SHP77 treated with DMSO at 0.1 percent for 48 hours (cell line): Measurements from ENCODE around the gene RBM20.
"Not testable (repeated sequence)": the region's sequence is repeated elsewhere in the genome, so short reads cannot be mapped to it uniquely, and the experiment has no call there.

Source experiments
- DNase-seq: peaks from one replicate; lab custom pipeline; 2025; lab: John Stamatoyannopoulos, UW

RBM20 gene

GRCh38 chr10:110852947-110853346 lies 208.8 kb downstream of the RBM20 start:
- DNase-seq, result no peak

GRCh38 chr10:110853921-110854605 lies 209.9 kb downstream of the RBM20 start:
- DNase-seq, result no peak

- peak; percentile 39 for DNase-seq
These were observed 213.4 kb downstream of the RBM20 start for GRCh38 chr10:110857265-110858171.

- no peak for DNase-seq
These were observed 214.3 kb downstream of the RBM20 start for GRCh38 chr10:110858297-110858934.

DNA sequence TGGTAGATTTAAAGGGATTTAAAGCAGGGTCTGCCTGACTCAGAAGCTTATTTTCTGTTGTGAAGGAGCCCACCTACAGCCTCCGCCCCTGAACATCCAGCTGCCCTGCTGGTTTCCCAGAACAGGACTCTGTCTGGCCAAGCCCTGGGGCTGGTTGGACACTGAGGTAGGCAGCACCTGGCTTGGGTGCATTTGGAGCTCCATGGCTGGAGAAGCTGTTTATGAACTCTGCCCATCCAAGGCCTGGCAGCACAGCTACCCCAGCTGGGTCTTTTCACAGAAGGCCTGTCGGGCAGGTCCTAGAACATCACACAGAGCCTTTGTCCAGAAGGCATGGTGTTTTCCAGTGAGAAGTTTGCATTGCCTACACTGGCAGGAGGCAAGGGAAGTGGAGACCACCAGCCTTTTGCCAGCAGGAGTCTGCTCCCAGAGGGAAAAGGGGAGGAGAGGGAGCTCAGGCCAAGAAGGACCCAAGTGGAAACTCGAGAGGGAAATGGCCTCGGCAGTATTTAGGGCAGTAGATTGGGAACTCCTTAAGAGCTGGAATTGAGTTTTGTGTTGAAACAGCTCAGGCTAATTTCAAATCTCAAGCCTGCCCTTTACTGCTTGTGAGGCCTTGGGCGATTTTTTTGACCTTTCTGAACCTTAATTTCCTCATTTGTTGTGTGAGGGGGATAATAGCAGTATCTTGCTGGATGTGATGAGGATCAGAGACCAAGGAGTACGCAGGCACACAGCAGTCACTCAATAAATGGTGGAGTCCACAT lies 215.3 kb downstream of the RBM20 start:
- no peak for DNase-seq

DNA sequence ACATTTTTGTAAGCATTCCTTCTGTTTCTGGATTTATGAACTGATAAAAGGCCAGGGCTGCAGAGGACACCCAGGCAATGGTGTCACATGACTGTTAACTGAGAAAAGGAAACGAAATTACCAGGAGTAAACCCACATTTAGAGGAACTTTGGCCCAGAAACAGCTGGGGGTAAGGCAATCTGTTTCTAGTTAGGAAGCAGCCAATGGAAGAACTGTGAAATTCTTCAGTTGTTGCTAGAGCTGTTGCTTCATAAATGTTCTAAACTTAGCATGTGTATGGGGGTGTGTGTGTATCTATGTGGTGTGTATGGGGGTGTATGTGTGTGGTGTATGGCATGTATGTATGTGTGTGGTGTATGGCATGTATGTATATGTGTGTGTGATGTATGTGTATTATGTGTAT lies 215.8 kb downstream of the RBM20 start:
- DNase-seq, result no peak

DNA sequence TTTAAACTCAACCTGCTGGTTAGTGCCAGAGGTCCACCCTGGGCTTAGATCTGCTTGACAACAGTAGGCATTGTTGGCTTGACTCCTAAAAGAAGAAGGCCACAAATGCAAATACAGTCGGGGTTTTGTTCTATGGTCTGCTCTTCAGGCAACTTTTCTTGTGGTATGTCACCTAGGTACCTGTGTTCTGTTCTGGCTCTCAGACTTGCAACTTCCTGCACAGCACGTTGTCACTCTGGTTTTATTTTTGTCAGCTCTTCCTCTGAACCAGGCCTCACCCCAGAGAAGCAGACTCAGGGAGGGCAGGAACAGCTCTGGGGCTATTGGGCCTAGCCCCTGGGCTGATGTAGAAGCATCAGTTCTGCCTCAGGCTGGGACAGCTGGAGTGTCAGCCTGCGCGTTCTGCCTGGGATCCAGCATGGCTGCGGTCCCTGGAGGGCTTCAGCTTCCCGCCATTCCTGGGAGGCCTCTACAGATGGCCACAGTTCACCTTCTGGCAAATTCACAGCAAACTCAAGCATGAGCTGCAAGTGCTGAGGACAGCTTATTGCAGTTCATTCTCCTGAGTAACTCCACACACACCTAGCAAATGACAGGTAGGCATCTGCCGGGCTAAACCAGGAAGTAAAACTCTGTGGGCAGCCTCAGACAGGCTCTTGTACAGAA lies 216.6 kb downstream of the RBM20 start:
- DNase-seq, result no peak

- DNase-seq, result no peak
These were observed 217.3 kb downstream of the RBM20 start for GRCh38 chr10:110861476-110861875.

- DNase-seq, result no peak
These were observed 218.0 kb downstream of the RBM20 start for GRCh38 chr10:110861930-110862649.

DNA sequence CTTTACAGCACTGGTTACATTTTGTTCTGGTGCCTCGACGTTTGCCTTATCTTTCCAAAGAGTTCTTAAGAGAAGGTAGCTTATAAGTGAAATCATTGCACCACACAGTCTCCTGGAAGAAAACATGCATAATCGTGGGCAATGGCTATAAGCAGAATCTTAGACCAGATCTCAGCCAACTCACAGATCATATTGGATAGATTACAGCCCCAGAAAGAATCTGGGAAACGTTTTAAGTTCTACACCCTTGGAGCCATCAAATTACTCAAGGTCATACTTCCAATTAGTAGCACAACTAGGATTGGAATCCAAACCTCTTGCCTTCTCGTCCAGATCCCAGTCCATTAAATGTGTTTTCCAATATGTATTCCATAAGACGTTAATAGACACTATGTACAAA lies 218.8 kb downstream of the RBM20 start:
- DNase-seq, result no peak

- no peak for DNase-seq
These were observed 219.2 kb downstream of the RBM20 start for GRCh38 chr10:110863361-110863760.

- DNase-seq, result no peak
These were observed 219.8 kb downstream of the RBM20 start for GRCh38 chr10:110863956-110864355.

- DNase-seq, result no peak
These were observed 220.6 kb downstream of the RBM20 start for GRCh38 chr10:110864662-110865140.

- no peak for DNase-seq
These were observed 221.2 kb downstream of the RBM20 start for GRCh38 chr10:110865186-110865808.

DNA sequence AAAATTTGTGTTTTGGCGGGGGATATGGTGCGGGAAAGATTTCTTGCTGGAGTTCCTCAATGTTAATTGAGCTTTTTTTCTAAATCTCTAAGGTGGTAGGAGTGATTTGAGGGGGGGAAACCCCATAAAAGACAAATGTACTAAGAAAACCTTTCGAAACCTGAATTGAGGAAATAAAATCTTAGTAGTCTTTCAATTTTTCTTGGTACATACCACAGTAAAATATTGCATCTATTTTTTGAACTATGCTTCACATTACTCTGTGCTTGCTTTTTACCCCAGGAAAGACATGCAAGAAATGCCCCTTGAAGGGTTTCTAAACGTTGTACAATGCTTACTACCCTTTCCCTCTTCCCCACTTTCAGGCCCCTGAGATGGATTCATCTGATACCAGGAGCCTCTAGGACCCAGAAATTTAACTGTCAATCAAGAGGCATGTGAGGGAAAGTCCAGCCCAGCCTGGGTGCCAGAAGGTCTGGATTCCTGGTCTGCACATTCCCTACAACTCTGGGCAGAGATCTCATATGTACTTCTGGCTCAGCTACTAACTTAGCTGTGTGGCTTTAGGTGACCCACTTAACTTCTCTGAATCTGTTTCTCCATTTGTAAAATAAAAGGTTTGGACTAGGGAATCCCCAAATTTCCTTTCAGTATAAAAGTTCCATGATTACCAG lies 221.8 kb downstream of the RBM20 start:
- DNase-seq, result no peak

GRCh38 chr10:110867011-110867806 lies 223.1 kb downstream of the RBM20 start:
- DNase-seq, result not testable (repeated sequence)

- no peak for DNase-seq
These were observed 223.8 kb downstream of the RBM20 start for GRCh38 chr10:110867807-110868465.

DNA sequence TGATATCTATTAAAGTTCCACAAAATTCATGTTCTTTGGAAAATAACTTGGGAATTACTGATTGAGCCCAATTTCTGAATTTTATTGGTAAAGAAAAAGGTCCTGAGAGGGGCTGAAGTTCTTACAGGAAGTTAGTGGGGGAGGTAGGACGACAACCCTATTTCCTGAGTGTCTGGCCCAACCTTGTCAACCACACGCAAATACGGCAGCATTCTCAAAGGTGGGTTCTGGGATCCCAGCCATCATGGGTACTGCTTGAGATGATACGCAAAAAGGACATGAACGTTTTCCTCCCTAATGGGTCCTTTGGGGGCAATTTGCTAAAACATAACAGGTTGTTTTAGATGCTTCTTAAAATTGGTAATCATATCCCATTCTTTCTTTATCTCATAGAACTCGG lies 224.8 kb downstream of the RBM20 start:
- no peak for DNase-seq
